Measurements from ENCODE around the gene RSPH4A.

- TF ChIP-seq POLR2AphosphoS5 (IDR thresholded peaks at IDR 0.05; ENCODE audit: insufficient read depth, low read depth, low read length) (no peak), POLR2A (IDR thresholded peaks at IDR 0.05; ENCODE audit: low read depth, low read length) (no peak)
These were observed 29.5 kb upstream of the RSPH4A start for GRCh38 chr6:116586738-116587137.
